Brain microvascular endothelial cell (primary cell): ENCODE results near the gene ATP8A2.

Experiments used
- DNase-seq: peaks from one replicate; pipeline ENCODE4 v3.0.0-alpha.2; 2020
- H3K27ac ChIP-seq: fragments of 250-450 bp; sonication (Bioruptor Pico); 2 replicates; pipeline ENCODE4 v1.5.1; 2020; ENCODE audit warnings: mild to moderate bottlenecking, moderate library complexity
- H3K27me3 ChIP-seq: fragments of 250-450 bp; sonication (Bioruptor Pico); replicated peaks from 2 replicates; pipeline ENCODE4 v1.5.1; 2020; ENCODE audit warnings: mild to moderate bottlenecking
- H3K36me3 ChIP-seq: fragments of 250-450 bp; sonication (Bioruptor Pico); replicated peaks from 2 replicates; pipeline ENCODE4 v1.5.1; 2020; ENCODE audit warnings: mild to moderate bottlenecking
- H3K4me3 ChIP-seq: 2 replicates; pipeline ENCODE4 v1.5.1; 2011; ENCODE audit warnings: low read depth, mild to moderate bottlenecking, control low read depth, low read length, moderate library complexity
- in situ Hi-C: cut with HindIII; loops from 2 replicates; pipeline ENCODE4 v1.10.0; 2017; ENCODE audit warnings: low sequenced_read_pairs, low pct_ligation_motif_present
- TF ChIP-seq, protein P1 (sequence below): IDR thresholded peaks from 2 replicates; pipeline ENCODE4 v1.5.1; 2011; ENCODE audit warnings: low read depth, mild to moderate bottlenecking, moderate library complexity, low read length, control low read depth, inconsistent platforms; ENCODE audit errors: missing control alignments

ATP8A2 gene

DNA sequence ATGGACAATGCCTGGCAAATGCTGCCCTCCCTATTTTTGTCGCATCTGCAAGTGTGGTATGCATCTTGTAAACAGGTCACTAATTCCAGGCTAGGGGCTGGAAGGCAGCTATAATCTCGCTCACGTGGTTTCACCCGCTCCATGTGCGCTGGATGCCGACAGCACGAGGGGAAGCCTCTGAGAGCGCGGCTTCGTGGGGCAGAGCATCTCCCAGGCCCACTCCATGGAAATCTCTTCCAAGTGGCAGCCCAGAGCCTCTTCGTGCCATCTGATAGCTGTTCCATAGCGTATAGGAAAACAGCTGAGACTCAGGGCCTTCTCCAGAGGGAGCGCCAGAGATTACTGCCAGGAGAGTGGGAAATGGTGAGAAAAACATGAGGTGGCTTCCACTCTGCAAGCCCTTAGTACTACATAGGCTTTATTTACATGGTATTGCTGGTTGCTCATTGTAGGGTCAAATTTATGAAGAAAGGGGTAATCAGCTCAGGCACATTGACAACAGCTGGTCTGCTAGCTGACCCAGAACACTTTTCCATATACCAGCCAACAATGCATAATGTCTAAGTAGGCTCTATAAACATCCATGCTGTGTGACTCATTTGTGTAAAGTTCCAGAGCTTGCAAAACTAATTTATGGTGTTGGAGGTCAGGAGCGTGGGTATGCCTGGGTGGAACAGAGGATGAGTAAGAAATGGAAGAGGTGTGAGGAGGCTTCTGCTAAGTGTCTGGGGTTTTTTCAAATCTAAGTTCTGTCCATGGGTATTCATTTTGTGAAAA, 514.9 kb downstream of the ATP8A2 start:
- no peak overlapping the region for H3K4me3 ChIP-seq
- no peaks in the 10 kb centered on the region for H3K36me3 ChIP-seq
- in situ Hi-C loops = no loop called here
- H3K27ac ChIP-seq = no peak overlapping the region
- DNase-seq = peak; percentile 77
- no peaks in the 10 kb centered on the region for H3K27me3 ChIP-seq
- TF ChIP-seq, protein P1, sequence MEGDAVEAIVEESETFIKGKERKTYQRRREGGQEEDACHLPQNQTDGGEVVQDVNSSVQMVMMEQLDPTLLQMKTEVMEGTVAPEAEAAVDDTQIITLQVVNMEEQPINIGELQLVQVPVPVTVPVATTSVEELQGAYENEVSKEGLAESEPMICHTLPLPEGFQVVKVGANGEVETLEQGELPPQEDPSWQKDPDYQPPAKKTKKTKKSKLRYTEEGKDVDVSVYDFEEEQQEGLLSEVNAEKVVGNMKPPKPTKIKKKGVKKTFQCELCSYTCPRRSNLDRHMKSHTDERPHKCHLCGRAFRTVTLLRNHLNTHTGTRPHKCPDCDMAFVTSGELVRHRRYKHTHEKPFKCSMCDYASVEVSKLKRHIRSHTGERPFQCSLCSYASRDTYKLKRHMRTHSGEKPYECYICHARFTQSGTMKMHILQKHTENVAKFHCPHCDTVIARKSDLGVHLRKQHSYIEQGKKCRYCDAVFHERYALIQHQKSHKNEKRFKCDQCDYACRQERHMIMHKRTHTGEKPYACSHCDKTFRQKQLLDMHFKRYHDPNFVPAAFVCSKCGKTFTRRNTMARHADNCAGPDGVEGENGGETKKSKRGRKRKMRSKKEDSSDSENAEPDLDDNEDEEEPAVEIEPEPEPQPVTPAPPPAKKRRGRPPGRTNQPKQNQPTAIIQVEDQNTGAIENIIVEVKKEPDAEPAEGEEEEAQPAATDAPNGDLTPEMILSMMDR = no peak

DNA sequence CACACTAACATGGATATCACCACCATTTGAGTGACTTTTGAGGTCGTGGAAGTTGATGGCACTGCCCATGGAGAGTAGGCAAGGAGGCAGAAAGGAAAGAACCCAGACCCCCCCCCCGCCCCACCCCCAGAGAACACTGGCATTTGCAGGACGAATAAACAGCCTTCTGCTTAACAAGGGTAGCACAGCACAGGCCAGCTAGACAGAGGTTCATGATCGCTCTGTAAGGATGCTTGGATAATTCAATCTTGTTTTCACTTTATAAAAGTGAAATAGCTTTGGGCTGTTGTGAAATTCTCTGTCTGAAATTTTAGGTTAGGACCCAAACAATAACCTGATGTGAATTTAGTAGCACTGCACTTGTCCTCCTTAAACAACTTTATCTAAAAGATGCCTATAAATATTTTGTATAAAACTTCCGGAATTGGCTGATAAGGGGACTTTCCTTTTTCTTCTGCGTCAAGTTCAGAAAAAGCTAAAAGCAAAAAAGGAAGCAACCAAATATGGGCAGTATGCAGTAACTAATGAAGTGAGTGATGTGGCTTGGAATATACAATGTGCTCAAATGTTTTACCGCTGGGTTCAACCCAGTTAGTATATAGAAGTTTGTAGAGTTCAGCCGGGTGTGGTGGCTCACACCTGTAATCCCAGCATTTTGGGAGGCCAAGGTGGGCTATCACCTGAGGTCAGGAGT, 516.3 kb downstream of the ATP8A2 start:
- Histone ChIP-seq H3K27me3 (no peaks in the 10 kb centered on the region), H3K4me3 (no peak overlapping the region), H3K36me3 (no peaks in the 10 kb centered on the region), H3K27ac (no peak overlapping the region)
- TF ChIP-seq, protein P1 = no peak
- in situ Hi-C loops = no loop called here
- no peak for DNase-seq

DNA sequence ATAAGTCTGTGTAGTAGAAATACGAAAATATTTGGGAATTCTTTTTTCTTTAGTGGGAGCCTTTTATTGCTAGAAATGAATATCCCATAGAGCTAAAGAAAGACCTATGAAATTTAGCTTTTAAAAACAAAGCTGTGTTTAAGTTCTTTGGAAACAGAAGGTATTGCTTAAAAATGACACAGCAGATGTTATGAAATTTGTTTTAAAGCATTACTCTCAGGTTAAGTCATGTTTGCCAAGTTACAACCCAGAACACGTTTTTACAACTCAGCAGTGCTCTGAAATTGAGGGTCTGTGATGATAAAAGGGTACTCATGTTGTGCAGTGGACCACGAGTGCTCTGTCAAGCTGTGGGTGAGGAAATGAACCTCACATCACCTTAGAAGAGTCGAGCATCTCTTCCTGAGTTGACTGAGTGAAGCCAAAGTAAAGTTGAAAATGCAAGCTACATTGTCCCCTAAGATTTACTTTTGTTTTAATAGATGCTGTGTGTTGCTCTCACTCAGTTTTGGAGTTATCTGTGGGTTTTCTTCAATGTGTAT, 519.0 kb downstream of the ATP8A2 start:
- no peak overlapping the region for H3K4me3 ChIP-seq
- DNase-seq = no peak
- no peaks in the 10 kb centered on the region for H3K27me3 ChIP-seq
- in situ Hi-C loops = no loop called here
- no peak overlapping the region for H3K27ac ChIP-seq
- H3K36me3 ChIP-seq = no peaks in the 10 kb centered on the region
- TF ChIP-seq, protein P1 = no peak

DNA sequence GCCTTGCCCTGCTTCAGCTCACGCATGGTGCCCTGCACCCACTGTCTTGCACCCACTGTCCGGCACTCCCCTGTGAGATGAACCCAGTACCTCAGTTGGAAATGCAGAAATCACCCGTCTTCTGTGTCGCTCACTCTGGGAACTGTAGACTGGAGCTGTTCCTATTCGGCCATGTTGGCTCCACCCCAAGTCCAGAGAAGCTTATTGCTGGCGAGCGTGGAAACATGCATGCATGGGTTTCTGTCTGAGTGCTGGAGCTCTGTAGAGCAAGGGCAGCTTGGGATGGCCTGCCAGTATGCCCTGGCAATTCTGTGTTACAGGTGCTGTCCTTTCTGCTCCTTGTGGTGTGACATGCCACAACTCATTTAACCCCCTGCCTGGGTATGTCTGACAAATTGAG, 527.2 kb downstream of the ATP8A2 start:
- Histone ChIP-seq H3K36me3 (no peaks in the 10 kb centered on the region), H3K27me3 (no peaks in the 10 kb centered on the region), H3K27ac (no peak overlapping the region), H3K4me3 (no peak overlapping the region)
- no peak for DNase-seq
- in situ Hi-C loops = no loop called here
- TF ChIP-seq, protein P1 = no peak

DNA sequence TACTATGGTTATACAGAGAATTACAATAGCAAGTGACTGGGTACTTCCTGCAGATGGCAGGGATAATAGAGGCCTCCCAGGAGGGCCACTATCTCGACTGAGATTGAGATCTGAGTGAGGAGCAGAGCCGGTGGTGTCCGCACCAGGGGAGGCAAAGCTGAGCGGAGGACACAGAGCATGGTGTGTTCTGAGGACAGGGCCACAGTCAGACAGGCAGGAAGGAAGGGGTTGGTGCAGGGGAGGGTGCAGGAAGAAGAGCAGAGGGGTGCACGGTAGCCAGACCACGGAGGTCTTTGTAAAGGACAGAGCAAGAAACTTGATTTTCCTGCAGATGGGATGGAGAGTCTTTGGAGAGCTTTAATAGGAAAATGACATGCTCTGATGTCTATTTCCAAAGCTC, 527.7 kb downstream of the ATP8A2 start:
- H3K27ac ChIP-seq = no peak overlapping the region
- no peak overlapping the region for H3K4me3 ChIP-seq
- in situ Hi-C loops = no loop called here
- TF ChIP-seq, protein P1 = no peak
- no peak for DNase-seq
- H3K27me3 ChIP-seq = no peaks in the 10 kb centered on the region
- H3K36me3 ChIP-seq = no peaks in the 10 kb centered on the region
